Activated CD4-positive, alpha-beta memory T cell treated with anti-CD3 and anti-CD28 coated beads, Interleukin-2, amount 10 ng/mL, durations not matched to agents 7 days and 5 days (primary cell): ENCODE measurements around the gene HIC2. TPM values are rescaled to one million over a fixed set of nuclear protein-coding genes. Genes with fewer than 3 reads are reported as not detected.
"Not testable (repeated sequence)": the region's sequence is repeated elsewhere in the genome, so short reads cannot be mapped to it uniquely, and the experiment has no call there.

Source experiments
- CTCF ChIA-PET: fragments of 350-600 bp; sonication (Branson Sonifier 250); formaldehyde crosslinking; loops from one replicate; lab custom pipeline; 2021; ENCODE audit warnings: antibody characterized with exemption, inconsistent platforms; lab: Charles Lee
- POLR2A ChIA-PET: fragments of 350-600 bp; sonication (Branson Sonifier 250); formaldehyde crosslinking; loops from one replicate; lab custom pipeline; 2021; ENCODE audit warnings: antibody characterized with exemption; lab: Charles Lee
- DNase-seq: peaks from one replicate; pipeline ENCODE4 v3.0.0-alpha.2; 2020
- H3K27ac Mint-ChIP-seq: one replicate; pipeline ENCODE4 v1.8.0; 2021; ENCODE audit warnings: mild to moderate bottlenecking, mixed read lengths
- H3K27me3 Mint-ChIP-seq: one replicate; pipeline ENCODE4 v1.8.0; 2021; ENCODE audit warnings: mixed read lengths
- H3K36me3 Mint-ChIP-seq: one replicate; pipeline ENCODE4 v1.8.0; 2021; ENCODE audit warnings: low read depth, mixed read lengths
- H3K4me1 Mint-ChIP-seq: one replicate; pipeline ENCODE4 v1.8.0; 2021; ENCODE audit warnings: mixed read lengths
- H3K4me3 Mint-ChIP-seq: one replicate; pipeline ENCODE4 v1.8.0; 2021; ENCODE audit warnings: mild to moderate bottlenecking, mixed read lengths
- H3K9me3 Mint-ChIP-seq: one replicate; pipeline ENCODE4 v1.8.0; 2021; ENCODE audit warnings: mixed read lengths
- total RNA-seq, 2 experiments: library from RNA; stranded (reverse); gene quantifications; one replicate each; pipeline ENCODE4 v1.2.3, GENCODE V29; 2021

The HIC2 gene
- total RNA-seq, 2 experiments from 2014 or later, result 3.9 to 4.0 TPM

GRCh38 chr22:21416375-21416774 is 796 bp upstream of the HIC2 start:
- H3K9me3 Mint-ChIP-seq, H3K4me1 Mint-ChIP-seq, H3K27ac Mint-ChIP-seq, H3K36me3 Mint-ChIP-seq, H3K27me3 Mint-ChIP-seq, H3K4me3 Mint-ChIP-seq, POLR2A ChIA-PET, DNase-seq, CTCF ChIA-PET: not testable (repeated sequence)

DNA sequence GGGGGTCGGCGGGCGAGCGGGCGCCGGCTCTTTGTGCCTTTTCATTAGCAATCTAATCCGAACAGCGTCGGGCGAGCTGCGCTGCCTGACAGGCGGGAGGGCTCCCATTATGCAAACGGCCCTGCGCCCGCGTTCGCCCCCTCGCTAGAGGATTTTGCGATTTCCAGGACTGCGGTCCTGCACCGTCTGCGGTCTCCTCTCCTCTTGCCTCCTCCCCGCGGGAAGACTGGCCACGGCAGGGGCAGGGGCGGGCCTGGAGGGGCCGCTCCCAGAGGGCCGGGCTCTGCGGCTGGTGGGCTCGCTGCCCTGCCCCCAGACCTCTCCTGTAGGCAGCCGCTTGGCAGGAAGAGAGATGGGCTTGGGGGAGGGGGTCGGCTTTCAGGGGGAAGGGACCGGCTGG is 682 bp downstream of the HIC2 start:
- DNase-seq, H3K27ac Mint-ChIP-seq, CTCF ChIA-PET, H3K9me3 Mint-ChIP-seq, H3K36me3 Mint-ChIP-seq, H3K27me3 Mint-ChIP-seq, POLR2A ChIA-PET, H3K4me1 Mint-ChIP-seq: not testable (repeated sequence)
- H3K4me3 Mint-ChIP-seq, result peak overlapping the region; percentile 43

GRCh38 chr22:21418974-21419638 is 1.9 kb downstream of the HIC2 start:
- H3K27me3 Mint-ChIP-seq, CTCF ChIA-PET, H3K9me3 Mint-ChIP-seq, H3K4me1 Mint-ChIP-seq, POLR2A ChIA-PET, H3K4me3 Mint-ChIP-seq, H3K27ac Mint-ChIP-seq, DNase-seq, H3K36me3 Mint-ChIP-seq: not testable (repeated sequence)

- DNase-seq, H3K36me3 Mint-ChIP-seq, H3K9me3 Mint-ChIP-seq, H3K4me3 Mint-ChIP-seq, H3K27me3 Mint-ChIP-seq, POLR2A ChIA-PET, H3K27ac Mint-ChIP-seq, CTCF ChIA-PET, H3K4me1 Mint-ChIP-seq: not testable (repeated sequence)
Measured at GRCh38 chr22:21420180-21420763, 3.1 kb downstream of the HIC2 start.

DNA sequence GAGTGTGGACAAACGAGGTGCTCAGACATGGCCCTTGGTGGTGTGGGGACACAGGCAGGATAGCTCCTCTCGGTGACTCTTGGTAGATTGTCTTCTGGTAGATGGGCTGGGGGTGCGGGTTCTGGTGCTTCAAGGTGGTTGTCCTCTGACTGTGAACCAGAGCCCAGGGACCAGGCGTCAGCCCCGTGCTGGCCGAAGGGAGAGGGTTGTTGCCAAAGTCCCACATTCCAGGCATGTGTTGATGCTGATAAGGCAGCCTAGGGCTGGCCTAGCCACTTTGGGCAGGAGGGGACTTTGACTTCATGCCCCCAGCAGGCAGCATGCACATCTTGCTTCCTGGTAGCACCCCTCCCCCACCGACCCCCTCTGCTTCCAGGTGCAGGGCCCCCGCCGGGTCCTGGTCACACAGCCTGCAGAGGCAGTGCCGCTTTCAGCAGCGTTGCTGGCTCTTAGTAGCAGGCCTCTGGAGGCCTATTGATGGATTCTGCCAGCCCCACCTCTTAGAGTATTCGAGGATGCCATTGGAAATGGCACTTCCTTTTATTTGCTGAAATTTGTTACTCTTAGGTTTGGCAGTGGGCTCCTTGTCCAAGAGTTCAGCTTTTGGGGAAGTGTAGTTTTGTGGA is 7.0 kb downstream of the HIC2 start:
- H3K36me3 Mint-ChIP-seq, H3K4me3 Mint-ChIP-seq, H3K4me1 Mint-ChIP-seq, H3K27me3 Mint-ChIP-seq, H3K9me3 Mint-ChIP-seq, POLR2A ChIA-PET, CTCF ChIA-PET, H3K27ac Mint-ChIP-seq, DNase-seq: not testable (repeated sequence)

DNA sequence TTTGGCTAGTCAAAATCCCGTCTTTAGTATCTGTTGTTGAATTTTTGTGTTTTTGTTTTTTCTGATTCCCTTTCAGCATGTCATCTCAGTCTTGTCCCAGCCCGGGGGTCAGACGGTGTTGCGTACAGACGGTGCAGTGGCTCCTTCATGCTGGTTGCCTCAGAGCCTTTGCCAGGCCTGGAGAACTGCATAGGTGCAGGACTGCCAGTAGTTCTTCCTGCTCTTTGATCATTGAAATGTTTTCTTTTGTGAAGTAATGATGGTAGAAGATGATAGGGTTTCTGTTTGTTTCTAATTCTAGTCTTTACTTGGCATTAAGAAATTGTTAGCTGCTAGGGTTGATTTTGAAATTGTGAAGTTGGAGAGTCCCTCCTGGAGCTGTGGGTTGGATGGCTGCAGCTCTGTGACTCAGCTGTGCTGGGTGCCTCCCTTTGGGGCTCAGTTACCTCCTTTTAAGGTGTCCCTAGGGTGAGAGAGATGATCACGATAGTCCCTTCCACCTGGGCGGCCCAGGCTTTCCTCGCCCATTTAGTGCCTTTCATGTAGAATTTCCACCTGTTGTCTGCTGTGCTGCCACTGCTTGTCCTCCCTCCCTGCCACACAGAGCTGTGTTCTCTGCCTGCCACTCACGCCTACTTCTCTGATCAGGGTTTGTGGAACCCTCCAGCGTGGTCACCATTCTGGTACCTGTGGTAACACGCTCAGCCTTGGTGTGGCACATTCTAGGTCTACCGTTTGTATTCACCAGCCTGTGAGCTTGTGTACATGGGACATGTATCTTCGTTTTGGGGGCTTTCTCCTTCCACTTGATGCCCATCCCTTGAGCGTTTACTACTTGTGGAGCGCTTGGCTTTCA is 17.4 kb downstream of the HIC2 start:
- CTCF ChIA-PET, POLR2A ChIA-PET, H3K4me1 Mint-ChIP-seq, H3K27me3 Mint-ChIP-seq, H3K36me3 Mint-ChIP-seq, H3K4me3 Mint-ChIP-seq, H3K9me3 Mint-ChIP-seq, DNase-seq, H3K27ac Mint-ChIP-seq: not testable (repeated sequence)

- H3K36me3 Mint-ChIP-seq, DNase-seq, CTCF ChIA-PET, H3K4me3 Mint-ChIP-seq, H3K27me3 Mint-ChIP-seq, H3K4me1 Mint-ChIP-seq, H3K27ac Mint-ChIP-seq, H3K9me3 Mint-ChIP-seq, POLR2A ChIA-PET: not testable (repeated sequence)
Measured at GRCh38 chr22:21435998-21436810, 19.0 kb downstream of the HIC2 start.

DNA sequence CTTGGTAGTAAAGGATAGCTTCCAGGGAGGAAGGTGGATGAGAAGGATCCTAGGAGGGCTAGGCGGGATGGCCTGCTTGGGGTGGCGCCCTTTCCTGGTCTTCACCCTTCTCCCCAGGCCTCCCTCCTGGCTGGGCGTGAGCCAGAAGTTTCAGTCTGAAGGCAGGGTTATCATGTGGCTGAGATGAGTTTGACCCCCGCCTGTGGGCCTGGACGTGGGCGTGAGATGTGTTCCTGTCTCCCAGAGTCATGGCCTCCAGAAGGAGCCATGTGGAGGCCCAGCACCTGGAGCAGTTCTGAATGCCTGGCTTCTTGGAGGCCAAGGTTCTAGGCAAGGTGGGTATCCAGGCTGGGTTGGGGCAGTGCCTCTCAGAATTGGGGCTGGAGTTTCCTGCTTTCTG is 20.8 kb downstream of the HIC2 start:
- H3K27ac Mint-ChIP-seq, DNase-seq, H3K27me3 Mint-ChIP-seq, H3K4me1 Mint-ChIP-seq, CTCF ChIA-PET, H3K4me3 Mint-ChIP-seq, H3K36me3 Mint-ChIP-seq, POLR2A ChIA-PET, H3K9me3 Mint-ChIP-seq: not testable (repeated sequence)

DNA sequence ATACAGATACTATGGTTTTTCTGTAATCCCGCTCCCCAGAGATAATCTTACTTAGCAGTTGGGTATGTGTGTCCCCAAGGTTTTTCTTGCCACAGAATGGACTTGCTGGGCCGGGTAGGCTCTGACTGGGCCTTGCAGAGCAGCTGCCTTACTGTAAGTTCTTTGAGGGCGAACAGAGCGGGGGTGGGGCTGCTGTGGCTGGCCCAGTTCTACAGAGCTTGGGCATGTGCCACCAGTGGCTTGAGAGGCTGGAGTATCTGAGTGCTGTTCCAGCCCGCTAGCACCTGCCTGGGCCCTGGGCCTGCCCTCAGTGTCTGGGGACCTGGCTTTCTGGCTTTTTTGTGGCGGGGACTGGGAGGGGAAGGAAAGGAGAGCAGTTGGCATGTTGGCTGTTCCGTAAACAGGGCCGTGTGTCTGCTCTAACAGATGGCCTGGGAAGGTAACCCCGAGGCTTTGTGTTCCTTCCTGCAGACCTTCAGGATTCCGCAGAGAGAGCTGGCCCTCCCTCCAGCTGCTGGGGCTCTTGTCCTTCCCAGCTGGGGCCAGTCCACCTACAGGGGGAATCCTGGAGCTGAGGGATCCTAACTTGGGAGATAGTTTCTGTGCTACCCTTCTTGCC is 23.0 kb downstream of the HIC2 start:
- H3K27ac Mint-ChIP-seq, H3K4me1 Mint-ChIP-seq, CTCF ChIA-PET, POLR2A ChIA-PET, H3K36me3 Mint-ChIP-seq, H3K4me3 Mint-ChIP-seq, DNase-seq, H3K27me3 Mint-ChIP-seq, H3K9me3 Mint-ChIP-seq: not testable (repeated sequence)

- not testable (repeated sequence) for DNase-seq, H3K9me3 Mint-ChIP-seq, H3K36me3 Mint-ChIP-seq
Measured at GRCh38 chr22:21440676-21441075, 23.5 kb downstream of the HIC2 start.

GRCh38 chr22:21441170-21441569 is 24.0 kb downstream of the HIC2 start:
- H3K4me3 Mint-ChIP-seq, H3K36me3 Mint-ChIP-seq, H3K27ac Mint-ChIP-seq, H3K27me3 Mint-ChIP-seq, CTCF ChIA-PET, DNase-seq, H3K9me3 Mint-ChIP-seq, POLR2A ChIA-PET, H3K4me1 Mint-ChIP-seq: not testable (repeated sequence)

More at GRCh38 chr22:21440676-21441075, 23.5 kb downstream of the HIC2 start:
- H3K27me3 Mint-ChIP-seq, POLR2A ChIA-PET, H3K4me1 Mint-ChIP-seq, H3K4me3 Mint-ChIP-seq, CTCF ChIA-PET, H3K27ac Mint-ChIP-seq: not testable (repeated sequence)

- H3K27ac Mint-ChIP-seq, H3K27me3 Mint-ChIP-seq, H3K9me3 Mint-ChIP-seq, H3K4me1 Mint-ChIP-seq, CTCF ChIA-PET, H3K4me3 Mint-ChIP-seq, DNase-seq, H3K36me3 Mint-ChIP-seq, POLR2A ChIA-PET: not testable (repeated sequence)
Measured at GRCh38 chr22:21442123-21442522, 25.0 kb downstream of the HIC2 start.
